Panc1 (cell line): ENCODE results near the gene TSHZ2. TPM values are rescaled to one million over a fixed set of nuclear protein-coding genes. Genes with fewer than 3 reads are reported as not detected.

ENCODE experiments used
- ATAC-seq: fragments of 200-7000 bp; cut with Tn5 transposase; 2 replicates; pipeline ENCODE4 v1.9.1; 2020; ENCODE audit warnings: mild to moderate bottlenecking, moderate library complexity
- BruUV-seq: library from RNA; stranded (reverse); fragments of 400-500 nt; replicated peaks from 2 replicates; lab custom pipeline; 2021; lab: Mats Ljungman, UMichigan
- CTCF ChIA-PET: fragments of 300-600 bp; sonication (Branson Sonifier 250); formaldehyde crosslinking; loops from one replicate; lab custom pipeline; 2022; ENCODE audit warnings: antibody characterized with exemption; lab: Charles Lee
- POLR2A ChIA-PET: fragments of 300-600 bp; sonication (Branson Sonifier 250); formaldehyde crosslinking; loops from one replicate; lab custom pipeline; 2022; ENCODE audit warnings: antibody characterized with exemption; lab: Charles Lee
- DNase-seq: peaks from one replicate; pipeline ENCODE4 v3.0.0-alpha.2; 2010; ENCODE audit warnings: low read depth, low spot score
- H3K27ac ChIP-seq: 2 replicates; pipeline ENCODE4 v1.5.1; 2011; ENCODE audit warnings: mild to moderate bottlenecking, low read length, inconsistent platforms
- H3K27me3 ChIP-seq: fragments of 200-500 bp; sonication (Bioruptor generic); 2 replicates; pipeline ENCODE4 v1.6.0; 2014; ENCODE audit warnings: low read length, inconsistent platforms; ENCODE audit not compliant: control insufficient read depth, insufficient read depth
- H3K36me3 ChIP-seq: fragments of 200-500 bp; sonication (Bioruptor generic); 2 replicates; pipeline ENCODE4 v1.5.1; 2014; ENCODE audit warnings: inconsistent platforms, mild to moderate bottlenecking, low read length, moderate library complexity; ENCODE audit not compliant: control insufficient read depth, insufficient read depth
- H3K4me1 ChIP-seq: 2 replicates; pipeline ENCODE4 v1.5.1; 2011; ENCODE audit warnings: inconsistent platforms, mild to moderate bottlenecking, low read length, moderate library complexity; ENCODE audit not compliant: control insufficient read depth, insufficient read depth
- H3K4me3 ChIP-seq, 2 experiments: 2 replicates each; pipeline ENCODE4 v1.5.1; 2011 to 2012; ENCODE audit warnings: low read depth in 2 of 2, low read length in 2 of 2, mild to moderate bottlenecking in 2 of 2, inconsistent platforms in 1 of 2, moderate library complexity in 1 of 2
- H3K9me3 ChIP-seq: fragments of 200-500 bp; sonication (Bioruptor generic); 2 replicates; pipeline ENCODE4 v1.5.1; 2014; ENCODE audit warnings: low read depth, mild to moderate bottlenecking, inconsistent platforms, low read length, moderate library complexity; ENCODE audit not compliant: control insufficient read depth, insufficient read depth
- CTCF ChIP-seq: fragments of 450-650 bp; IDR thresholded peaks from 2 replicates; pipeline ENCODE4 v1.5.1; 2017; ENCODE audit warnings: mild to moderate bottlenecking
- POLR2AphosphoS5 ChIP-seq: IDR thresholded peaks from 2 replicates; pipeline ENCODE4 v1.6.1; 2012; ENCODE audit warnings: mild to moderate bottlenecking, low read depth, low read length, moderate library complexity
- REST ChIP-seq, 2 experiments: IDR thresholded peaks; 2 replicates each; pipeline ENCODE4 v1.6.1; 2011 to 2012; ENCODE audit warnings: low read depth in 2 of 2, control low read depth in 1 of 2, low read length in 1 of 2, mild to moderate bottlenecking in 1 of 2, moderate library complexity in 1 of 2; ENCODE audit not compliant: insufficient read depth in 1 of 2
- SIN3A ChIP-seq: IDR thresholded peaks from 2 replicates; pipeline ENCODE4 v1.6.1; 2012; ENCODE audit warnings: low read depth, mild to moderate bottlenecking, low read length, moderate library complexity, borderline replicate concordance; ENCODE audit not compliant: insufficient read depth
- TCF7L2 ChIP-seq: IDR thresholded peaks from 2 replicates; pipeline ENCODE4 v1.6.1; 2011; ENCODE audit warnings: mild to moderate bottlenecking, low read depth, low read length, inconsistent platforms
- in situ Hi-C: cut with HindIII; loops from 2 replicates; pipeline ENCODE4 v1.10.0; 2016; ENCODE audit warnings: low sequenced_read_pairs, low pct_unique_long_range_greater_than_20kb
- intact Hi-C: fragments of 100-400 bp; cut with micrococcal nuclease; formaldehyde crosslinking; loops from one replicate; pipeline ENCODE4 v1.10.0; 2022; ENCODE audit not compliant: unreplicated experiment
- total RNA-seq: library from RNA; stranded (reverse); gene quantifications from one replicate; pipeline ENCODE4 v1.2.1, GENCODE V29; 2021; ENCODE audit not compliant: unreplicated experiment

The TSHZ2 gene
- total RNA-seq, 1 experiment from 2014 or later: 0.36 TPM

- DNase-seq (no peak), ATAC-seq (no peak)
- ChIA-PET CTCF (no interaction called here), POLR2A (no interaction called here)
- BruUV-seq: no TSS peak
- in situ Hi-C loops (no loop called here), intact Hi-C loops (no loop called here)
- Histone ChIP-seq H3K27me3 (no peaks in the 10 kb centered on the region; the same call in 1 of the 2 replicates), H3K36me3 (no peaks in the 10 kb centered on the region), H3K9me3 (no peaks in the 10 kb centered on the region), H3K27ac (no peak overlapping the region), H3K4me3 (no peak overlapping the region), H3K4me1 (no peaks in the 10 kb centered on the region)
- TF ChIP-seq SIN3A (no peak), TCF7L2 (no peak), REST (IDR thresholded peaks at IDR 0.05; ENCODE audit: insufficient read depth in 1 of 2, low read depth in 2 of 2, low read length in 1 of 2) (no peak), POLR2AphosphoS5 (no peak), CTCF (no peak)
Observed at GRCh38 chr20:53149148-53149889, 177.2 kb downstream of the TSHZ2 start.

- H3K27ac ChIP-seq: no peak overlapping the region
- no peaks in the 10 kb centered on the region for H3K4me1 ChIP-seq
- POLR2A ChIA-PET: no interaction called here
- no peak for TF ChIP-seq CTCF
- TF ChIP-seq REST (IDR thresholded peaks at IDR 0.05; ENCODE audit: insufficient read depth in 1 of 2, low read depth in 2 of 2, low read length in 1 of 2): no peak
- no peak for TF ChIP-seq POLR2AphosphoS5
- TF ChIP-seq SIN3A: no peak
- TF ChIP-seq TCF7L2: no peak
- H3K27me3 ChIP-seq: no peaks in the 10 kb centered on the region; the same call in 1 of the 2 replicates
- no peaks in the 10 kb centered on the region for H3K36me3 ChIP-seq
- in situ Hi-C loops: no loop called here
- intact Hi-C loops: no loop called here
- no peak overlapping the region for H3K4me3 ChIP-seq
- ATAC-seq (no peak), DNase-seq (no peak)
- BruUV-seq: no TSS peak
- H3K9me3 ChIP-seq: no peaks in the 10 kb centered on the region
- CTCF ChIA-PET: no interaction called here
Observed at GRCh38 chr20:53149890-53150205, 177.7 kb downstream of the TSHZ2 start.
